ENCODE data around the gene MISP.

DNA sequence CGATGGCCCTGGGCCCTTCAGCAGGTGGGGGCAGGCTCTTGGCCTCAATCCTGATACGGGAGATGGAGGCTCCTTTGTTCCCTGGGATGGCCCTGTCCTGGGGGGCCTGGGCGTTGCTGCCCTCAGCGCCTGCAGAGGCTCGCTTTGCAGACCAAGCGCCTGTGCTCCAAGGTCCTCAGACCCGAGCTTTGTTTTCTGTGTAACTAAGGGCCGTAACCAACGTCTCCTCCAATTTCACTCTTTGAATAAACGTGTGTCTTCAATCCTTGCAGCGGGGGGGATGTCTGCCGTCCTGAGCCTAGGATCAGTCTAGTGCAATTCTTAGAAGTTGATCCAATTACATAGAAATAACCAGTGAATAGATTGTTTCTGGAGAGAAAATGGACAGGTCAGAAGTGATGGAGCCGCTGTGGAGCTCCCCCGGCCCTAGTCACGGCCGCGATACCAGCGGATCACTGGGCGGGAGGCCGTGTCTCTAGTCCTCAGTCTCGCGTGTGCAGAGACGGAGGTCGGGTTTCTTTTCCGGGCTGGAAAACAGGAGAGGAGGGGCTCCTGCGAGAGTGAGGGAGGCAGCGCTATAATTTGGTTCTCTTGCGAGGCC, 51.7 kb downstream of the MISP start:
- TF ChIP-seq, protein P1, sequence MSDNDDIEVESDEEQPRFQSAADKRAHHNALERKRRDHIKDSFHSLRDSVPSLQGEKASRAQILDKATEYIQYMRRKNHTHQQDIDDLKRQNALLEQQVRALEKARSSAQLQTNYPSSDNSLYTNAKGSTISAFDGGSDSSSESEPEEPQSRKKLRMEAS (IDR thresholded peaks at IDR 0.05) = no peak
- no peak for TF ChIP-seq EGR1 (IDR thresholded peaks at IDR 0.05)
- TF ChIP-seq CEBPB (IDR thresholded peaks at IDR 0.05) = no peak
- no peak for TF ChIP-seq TCF12 (IDR thresholded peaks at IDR 0.05; ENCODE audit: low read depth)
- no peak for TF ChIP-seq YY1 (IDR thresholded peaks at IDR 0.05; ENCODE audit: low read depth)
- TF ChIP-seq REST (IDR thresholded peaks at IDR 0.05; ENCODE audit: low read depth) = no peak
- TF ChIP-seq, protein P2, sequence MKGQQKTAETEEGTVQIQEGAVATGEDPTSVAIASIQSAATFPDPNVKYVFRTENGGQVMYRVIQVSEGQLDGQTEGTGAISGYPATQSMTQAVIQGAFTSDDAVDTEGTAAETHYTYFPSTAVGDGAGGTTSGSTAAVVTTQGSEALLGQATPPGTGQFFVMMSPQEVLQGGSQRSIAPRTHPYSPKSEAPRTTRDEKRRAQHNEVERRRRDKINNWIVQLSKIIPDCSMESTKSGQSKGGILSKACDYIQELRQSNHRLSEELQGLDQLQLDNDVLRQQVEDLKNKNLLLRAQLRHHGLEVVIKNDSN (IDR thresholded peaks at IDR 0.05) = no peak
- TF ChIP-seq EP300 (IDR thresholded peaks at IDR 0.05; ENCODE audit: borderline replicate concordance) = no peak
- no peak for TF ChIP-seq TAF1 (IDR thresholded peaks at IDR 0.05; ENCODE audit: low read depth)
- no peak for TF ChIP-seq CREB1 (IDR thresholded peaks at IDR 0.05; ENCODE audit: low read depth)
- TF ChIP-seq RAD21 (IDR thresholded peaks at IDR 0.05; ENCODE audit: low read depth) = no peak
- TF ChIP-seq NFIC (IDR thresholded peaks at IDR 0.05) = no peak
- TF ChIP-seq TEAD4 (IDR thresholded peaks at IDR 0.05) = no peak
